ENCODE results near the gene CGB3. TPM values are rescaled to one million over a fixed set of nuclear protein-coding genes. Genes with fewer than 3 reads are reported as not detected.

The CGB3 gene
- total RNA-seq: not detected in 2 replicates

DNA sequence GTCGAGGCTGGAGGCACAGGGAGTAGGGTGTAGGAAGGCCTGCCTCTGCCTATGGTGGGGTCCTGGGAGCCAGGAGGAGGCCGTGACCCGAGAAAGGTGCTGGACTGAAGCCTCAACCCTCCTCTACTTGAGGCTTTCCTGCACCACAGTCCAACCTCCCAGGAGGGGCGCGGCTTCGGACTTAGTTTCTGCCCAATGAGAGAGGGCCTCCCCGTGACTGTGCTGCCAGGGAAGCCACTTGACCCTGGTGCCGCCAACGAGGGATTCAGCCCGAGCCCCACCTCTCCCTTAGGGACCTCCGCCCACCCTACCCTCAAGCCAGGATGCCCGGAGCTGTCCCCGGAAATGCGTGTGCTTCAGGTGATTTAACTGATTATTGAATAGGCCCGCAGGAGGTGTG, at the start of gene CGB3:
CGB3 (minus strand) TSS at position 101 of the 400 bp plus-strand sequence. CDS start 362 bp downstream, outside the sequence.

DNA sequence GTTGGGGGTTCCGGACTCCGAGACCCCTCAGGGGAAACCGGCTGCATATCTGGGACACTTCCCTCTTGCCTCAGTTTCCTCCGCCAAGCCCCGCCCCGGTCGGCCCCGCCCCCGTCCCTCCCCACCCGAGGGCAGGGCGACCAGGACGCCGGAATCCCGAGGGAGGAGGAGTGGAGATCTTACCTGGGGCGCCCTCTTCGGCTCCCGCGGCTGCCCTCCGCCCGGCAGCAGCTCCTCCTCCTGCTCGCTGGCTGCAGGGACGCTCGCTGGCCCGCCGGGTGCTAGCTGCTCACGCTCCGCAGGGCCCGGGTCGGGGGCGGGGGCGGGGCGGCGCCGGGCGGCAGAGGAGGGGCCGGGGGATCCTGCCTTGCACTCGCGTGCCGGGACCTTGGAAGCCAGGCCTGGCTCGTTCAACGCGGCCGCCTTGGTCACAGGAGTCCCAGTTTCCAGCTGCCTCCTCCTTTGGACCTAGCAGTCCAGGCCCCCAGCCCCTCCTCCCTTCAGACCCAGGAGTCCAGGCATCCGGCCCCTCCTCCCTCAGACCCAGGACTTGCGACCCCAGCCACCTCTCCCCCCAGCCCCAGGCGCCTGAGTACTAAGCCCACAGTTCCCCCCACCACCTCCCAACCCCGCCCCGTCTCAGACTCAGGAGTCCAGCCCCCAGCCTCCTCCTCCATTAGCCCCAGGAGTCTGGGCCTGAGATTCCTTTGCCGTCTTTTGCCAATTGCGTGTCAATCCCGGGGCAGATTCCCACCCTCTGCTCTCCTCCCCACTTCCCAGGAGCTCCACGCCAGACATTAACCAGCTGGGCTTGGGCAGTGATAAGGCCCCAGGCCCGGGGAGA, 40.9 kb upstream of the CGB3 start, which contains the start of gene NTF4:
NTF4 (minus strand) TSS at position 51 of the 844 bp plus-strand sequence. CDS start 2,821 bp downstream, outside the sequence.

DNA sequence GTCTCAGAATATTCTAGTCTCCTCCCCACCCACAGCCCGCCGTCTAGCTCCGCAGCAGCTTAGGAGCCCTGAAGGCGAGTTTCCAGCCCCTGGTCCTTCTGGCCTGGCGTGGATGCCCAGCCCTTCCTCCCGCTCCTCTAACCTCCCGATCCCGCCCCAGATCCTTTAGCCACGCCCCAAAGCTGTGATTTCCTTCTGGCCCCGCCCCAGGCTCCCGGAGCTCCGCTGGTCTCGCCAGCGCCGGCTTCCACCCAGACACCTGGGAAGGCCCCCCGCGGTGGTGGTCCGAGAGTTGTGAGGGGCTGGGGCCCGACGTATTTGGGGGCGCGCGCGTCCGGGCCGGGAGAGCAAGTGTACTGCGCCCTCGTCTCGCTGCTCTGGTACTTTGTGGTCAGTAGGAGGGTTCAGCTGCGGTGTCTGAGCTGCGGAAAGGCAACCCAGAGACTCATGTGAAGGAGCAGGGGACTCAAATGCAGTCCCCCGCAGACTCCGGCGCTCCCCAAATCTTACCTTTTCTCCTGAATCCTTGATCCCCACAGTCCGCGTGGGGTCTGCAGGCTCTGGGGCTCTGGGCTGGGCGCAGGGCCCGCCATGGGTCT, 33.6 kb upstream of the CGB3 start, which contains the start of gene CGB7:
CGB7 (minus strand) TSS at position 114 of the 599 bp plus-strand sequence. CDS start 2,374 bp downstream, outside the sequence.

DNA sequence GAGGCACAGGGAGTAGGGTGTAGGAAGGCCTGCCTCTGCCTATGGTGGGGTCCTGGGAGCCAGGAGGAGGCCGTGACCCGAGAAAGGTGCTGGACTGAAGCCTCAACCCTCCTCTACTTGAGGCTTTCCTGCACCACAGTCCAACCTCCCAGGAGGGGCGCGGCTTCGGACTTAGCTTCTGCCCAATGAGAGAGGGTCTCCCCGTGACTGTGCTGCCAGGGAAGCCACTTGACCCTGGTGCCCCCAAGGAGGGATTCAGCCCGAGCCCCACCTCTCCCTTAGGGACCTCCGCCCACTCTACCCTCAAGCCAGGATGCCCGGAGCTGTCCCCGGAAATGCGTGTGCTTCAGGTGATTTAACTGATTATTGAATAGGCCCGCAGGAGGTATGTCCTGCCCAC, 24.9 kb upstream of the CGB3 start, which contains the start of gene CGB8:
CGB8 (minus strand) TSS at position 101 of the 400 bp plus-strand sequence. CDS start 372 bp downstream, outside the sequence.

DNA sequence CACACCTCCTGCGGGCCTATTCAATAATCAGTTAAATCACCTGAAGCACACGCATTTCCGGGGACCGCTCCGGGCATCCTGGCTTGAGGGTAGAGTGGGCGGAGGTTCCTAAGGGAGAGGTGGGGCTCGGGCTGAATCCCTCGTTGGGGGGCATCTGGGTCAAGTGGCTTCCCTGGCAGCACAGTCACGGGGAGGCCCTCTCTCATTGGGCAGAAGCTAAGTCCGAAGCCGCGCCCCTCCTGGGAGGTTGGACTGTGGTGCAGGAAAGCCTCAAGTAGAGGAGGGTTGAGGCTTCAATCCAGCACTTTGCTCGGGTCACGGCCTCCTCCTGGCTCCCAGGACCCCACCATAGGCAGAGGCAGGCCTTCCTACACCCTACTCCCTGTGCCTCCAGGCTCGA, 19.4 kb upstream of the CGB3 start, which contains the start of gene CGB5:
CGB5 (plus strand) TSS at position 301 of the 400 bp plus-strand sequence. CDS start 362 bp downstream, outside the sequence.

DNA sequence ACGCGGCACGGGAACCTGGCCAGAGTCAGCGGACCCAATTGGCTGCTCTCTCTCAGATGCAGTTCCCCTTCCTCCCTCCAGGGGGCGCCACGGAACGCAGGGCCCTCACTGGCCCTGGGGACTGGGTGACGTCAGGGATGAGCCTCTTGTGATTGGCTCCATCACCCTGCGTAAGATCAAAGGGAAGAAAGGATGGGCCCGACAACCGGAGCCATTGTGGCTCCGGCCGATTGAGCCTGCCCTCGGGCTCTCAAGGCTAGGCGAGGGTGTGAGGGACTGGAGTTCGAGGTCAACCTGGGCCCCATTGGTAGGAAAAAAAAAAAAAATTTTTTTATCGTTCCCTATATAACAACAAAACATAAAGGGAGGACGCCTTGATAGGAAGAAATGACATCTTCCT, 12.7 kb upstream of the CGB3 start, which contains the start of gene CGB1:
CGB1 (minus strand) TSS at position 81 of the 400 bp plus-strand sequence. CDS start 184 bp downstream, outside the sequence.

DNA sequence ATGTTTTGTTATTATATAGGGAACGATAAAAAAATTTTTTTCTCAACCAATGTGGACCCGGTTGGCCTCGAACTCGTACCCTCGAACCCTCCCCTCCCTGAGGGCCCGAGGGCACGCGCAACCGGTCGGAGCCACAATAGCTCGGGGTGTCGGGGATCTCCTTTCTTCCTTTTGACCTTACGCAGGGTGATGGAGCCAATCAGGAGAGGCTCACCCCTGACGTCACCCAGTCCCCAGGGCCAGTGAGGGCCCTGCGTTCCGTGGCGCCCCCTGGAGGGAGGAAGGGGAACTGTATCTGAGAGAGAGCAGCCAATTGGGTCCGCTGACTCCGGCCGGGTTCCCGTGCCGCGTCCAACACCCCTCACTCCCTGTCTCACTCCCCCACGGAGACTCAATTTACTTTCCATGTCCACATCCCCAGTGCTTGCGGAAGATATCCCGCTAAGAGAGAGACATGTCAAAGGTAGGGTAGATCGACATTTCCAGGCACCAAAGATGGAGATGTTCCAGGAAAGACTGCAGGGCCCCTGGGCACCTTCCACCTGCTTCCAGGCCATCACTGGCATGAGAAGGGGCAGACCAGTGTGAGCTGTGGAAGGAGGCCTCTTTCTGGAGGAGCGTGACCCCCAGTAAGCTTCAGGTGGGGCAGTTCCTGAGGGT, 7.6 kb upstream of the CGB3 start, which contains the start of gene CGB2:
CGB2 (plus strand) TSS at position 249 of the 660 bp plus-strand sequence; CDS start at position 455, 206 bp downstream.

DNA sequence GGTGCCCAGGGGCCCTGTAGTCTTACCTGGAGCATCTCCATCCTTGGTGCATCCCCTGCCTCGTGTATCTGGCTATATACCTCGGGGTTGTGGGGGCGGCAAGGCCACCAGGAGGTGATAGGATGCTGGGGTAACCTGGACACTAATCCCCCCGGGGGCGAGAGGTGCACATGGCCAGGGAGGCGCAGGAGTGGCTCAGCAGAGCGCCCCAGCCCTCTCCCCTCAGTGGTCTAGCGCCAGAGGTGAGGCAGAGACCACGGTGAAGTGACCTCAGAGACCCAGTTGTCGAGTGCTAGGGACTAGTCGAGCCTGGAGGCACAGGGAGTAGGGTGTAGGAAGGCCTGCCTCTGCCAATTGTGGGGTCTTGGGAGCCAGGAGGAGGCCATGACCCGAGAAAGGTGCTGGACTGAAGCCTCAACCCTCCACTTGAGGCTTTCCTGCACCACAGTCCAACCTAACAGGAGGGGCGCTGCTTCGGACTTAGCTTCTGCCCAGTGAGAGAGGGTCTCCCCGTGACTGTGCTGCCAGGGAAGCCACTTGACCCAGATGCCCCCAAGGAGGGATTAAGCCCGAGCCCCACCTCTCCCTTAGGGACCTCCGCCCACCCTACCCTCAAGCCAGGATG, 7.0 kb downstream of the CGB3 start, which contains the start of gene LHB:
LHB (minus strand) TSS at position 51 of the 625 bp plus-strand sequence; CDS start at position 41, 10 bp downstream.

DNA sequence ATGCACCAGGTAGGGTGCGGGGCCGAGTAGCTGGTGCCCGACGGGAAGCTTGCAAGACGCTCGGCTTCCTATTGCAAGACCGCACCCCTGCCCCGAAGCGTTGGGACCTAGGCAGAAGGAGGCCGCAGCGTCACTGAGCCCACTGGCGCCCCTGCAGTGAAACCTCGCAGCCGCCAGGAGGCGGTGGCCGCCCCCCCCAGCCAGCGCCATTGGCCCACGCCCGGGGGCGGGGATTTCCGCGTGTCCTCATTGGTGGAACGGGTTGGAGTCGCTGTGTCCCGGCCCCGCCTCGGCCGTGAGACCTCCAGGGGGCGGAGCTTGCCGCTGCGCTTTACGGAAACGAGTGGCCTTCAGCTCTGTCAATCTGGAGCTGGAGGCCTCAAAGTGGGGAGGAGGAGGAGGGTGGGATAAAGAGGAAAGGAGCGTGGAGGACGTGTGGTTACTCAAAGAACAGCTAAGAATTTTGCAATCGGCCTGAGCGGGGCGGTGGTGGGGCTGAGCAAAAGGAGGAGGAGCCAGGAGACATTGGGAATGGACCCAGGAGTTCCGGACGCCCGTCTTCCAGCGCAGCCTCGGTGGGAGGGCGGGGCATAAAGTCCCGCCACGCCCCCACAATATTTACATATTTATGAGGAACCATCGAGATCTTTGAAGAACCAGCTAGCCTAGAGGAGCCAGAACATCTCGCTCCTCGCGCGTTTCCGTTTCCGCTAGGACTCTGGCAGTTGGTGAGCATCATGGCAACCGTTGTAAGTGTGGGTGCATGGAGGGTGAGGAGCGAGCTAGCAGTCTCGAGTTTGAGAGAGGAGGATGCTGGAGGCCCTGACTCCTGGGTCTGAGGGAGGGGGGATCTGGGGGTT, 30.7 kb downstream of the CGB3 start, which contains the start of the genes GYS1 and RUVBL2:
GYS1 (minus strand) TSS at position 135 of the 860 bp plus-strand sequence. CDS start 197 bp downstream, outside the sequence.
RUVBL2 (plus strand) TSS at position 713 of the 860 bp plus-strand sequence; CDS start at position 738, 25 bp downstream.

Other genes with a start within 250 kb of the CGB3 start
- gene BCAT2, start 213.3 kb downstream of the CGB3 start, total RNA-seq: 63.9 and 77.8 TPM in 2 replicates
- 0.23 and 1.2 TPM in 2 replicates for gene HSD17B14, start 187.8 kb downstream of the CGB3 start, total RNA-seq
- gene PLEKHA4, start 155.7 kb downstream of the CGB3 start, total RNA-seq: 7.4 and 11.0 TPM in 2 replicates
- gene PPP1R15A, start 151.9 kb downstream of the CGB3 start, total RNA-seq: 22.4 and 61.8 TPM in 2 replicates
- not detected in 2 replicates for gene TULP2, start 125.6 kb downstream of the CGB3 start, total RNA-seq
- 214 and 343 TPM in 2 replicates for gene NUCB1, start 124.0 kb downstream of the CGB3 start, total RNA-seq
- 0.11 and 1.2 TPM in 2 replicates for gene DHDH, start 90.6 kb downstream of the CGB3 start, total RNA-seq
- 92.1 and 106 TPM in 2 replicates for gene BAX, start 69.5 kb downstream of the CGB3 start, total RNA-seq
- gene FTL, start 59.0 kb downstream of the CGB3 start, total RNA-seq: 713 and 910 TPM in 2 replicates
- gene GYS1, start 31.0 kb downstream of the CGB3 start, total RNA-seq: 46.7 and 54.8 TPM in 2 replicates
- gene RUVBL2, start 30.4 kb downstream of the CGB3 start, total RNA-seq: 231 and 392 TPM in 2 replicates
- not detected in 2 replicates for gene LHB, start 7.2 kb downstream of the CGB3 start, total RNA-seq
- gene CGB2, start 7.6 kb upstream of the CGB3 start, total RNA-seq: 0.99 TPM in 1 of 2 replicates, not detected in the other
- not detected in 2 replicates for gene CGB1, start 12.6 kb upstream of the CGB3 start, total RNA-seq
- not detected in 2 replicates for gene CGB5, start 19.5 kb upstream of the CGB3 start, total RNA-seq
- not detected in 2 replicates for gene CGB8, start 24.8 kb upstream of the CGB3 start, total RNA-seq
- 0.30 and 8.4 TPM in 2 replicates for gene CGB7, start 33.4 kb upstream of the CGB3 start, total RNA-seq
- 4.9 and 5.7 TPM in 2 replicates for gene NTF4, start 40.5 kb upstream of the CGB3 start, total RNA-seq
- not detected in 2 replicates for gene KCNA7, start 48.4 kb upstream of the CGB3 start, total RNA-seq
- gene SNRNP70, start 61.1 kb upstream of the CGB3 start, total RNA-seq: 114 and 271 TPM in 2 replicates
- 2.9 and 5.7 TPM in 2 replicates for gene LIN7B, start 90.0 kb upstream of the CGB3 start, total RNA-seq
- 4.1 and 5.4 TPM in 2 replicates for gene C19orf73, start 94.8 kb upstream of the CGB3 start, total RNA-seq
- 4.0 and 6.6 TPM in 2 replicates for gene PPFIA3, start 95.2 kb upstream of the CGB3 start, total RNA-seq
- gene HRC, start 131.1 kb upstream of the CGB3 start, total RNA-seq: not detected in 2 replicates
- 17.2 and 32.5 TPM in 2 replicates for gene TRPM4, start 133.5 kb upstream of the CGB3 start, total RNA-seq

All from hair follicular keratinocyte (primary cell).